GM12892 (cell line): ENCODE data around the gene CHST8.

Experiments
- POLR2A ChIP-seq: IDR thresholded peaks from 2 replicates; pipeline ENCODE4 v1.6.1; 2011; ENCODE audit warnings: low read depth, low read length, control low read depth
- POLR2AphosphoS5 ChIP-seq: IDR thresholded peaks from 2 replicates; pipeline ENCODE4 v1.6.1; 2011; ENCODE audit warnings: low read depth, low read length, control low read depth
- TAF1 ChIP-seq: IDR thresholded peaks from 2 replicates; pipeline ENCODE4 v1.6.1; 2011; ENCODE audit warnings: low read depth, mild to moderate bottlenecking, control low read depth, low read length, borderline replicate concordance

DNA sequence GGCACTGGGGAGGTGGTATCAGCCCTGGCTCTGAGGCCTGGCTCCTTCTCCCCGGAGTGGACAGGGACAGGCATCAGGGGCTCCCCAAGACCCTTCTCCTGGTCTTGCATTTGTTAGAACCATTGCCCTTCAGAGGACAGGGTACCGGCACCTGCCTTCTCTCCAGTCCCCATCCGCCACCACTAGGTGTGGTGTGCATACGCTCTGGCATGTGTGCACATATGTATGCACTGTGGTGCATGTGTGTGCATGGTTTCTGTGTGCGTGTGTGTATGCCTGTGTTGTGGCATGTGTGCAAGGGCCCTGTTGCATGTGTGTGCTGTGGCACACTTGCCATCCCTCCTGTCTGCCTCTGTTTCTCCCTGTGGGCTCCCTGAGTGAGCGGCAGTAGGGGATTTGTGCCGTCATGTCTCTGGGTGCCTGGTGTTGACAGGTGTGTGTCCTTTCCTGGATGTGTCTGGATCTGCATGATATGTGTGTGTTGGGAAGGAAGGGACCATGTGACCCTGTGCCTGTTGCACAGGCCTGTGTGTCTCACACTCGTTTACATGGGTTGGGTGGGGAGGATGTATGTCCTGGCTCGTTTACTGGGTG is 184.2 kb downstream of the CHST8 start:
- TF ChIP-seq POLR2AphosphoS5 (no peak), POLR2A (no peak), TAF1 (no peak)
